WTC11 (cell line): ENCODE data around the gene GUCA2B.

Source experiments
- GABPB1 ChIP-seq: sonication (generic); formaldehyde crosslinking; IDR thresholded peaks from 2 replicates; pipeline ENCODE4 v1.8.1; 2023; ENCODE audit warnings: mild to moderate bottlenecking, missing genetic modification reagents
- MXD4 ChIP-seq: fragments of 250-450 bp; sonication (Bioruptor Pico); IDR thresholded peaks from 2 replicates; pipeline ENCODE4 v1.8.0; 2021; ENCODE audit warnings: mild to moderate bottlenecking, moderate library complexity, borderline replicate concordance
- NFE2L1 ChIP-seq: sonication (generic); formaldehyde crosslinking; IDR thresholded peaks from 2 replicates; pipeline ENCODE4 v1.8.1; 2023; ENCODE audit warnings: missing genetic modification reagents
- NR1H2 ChIP-seq: sonication (generic); formaldehyde crosslinking; IDR thresholded peaks from 2 replicates; pipeline ENCODE4 v1.9.0; 2021; ENCODE audit warnings: mild to moderate bottlenecking, moderate library complexity, missing genetic modification reagents
- RELA ChIP-seq: sonication (generic); formaldehyde crosslinking; IDR thresholded peaks from 2 replicates; pipeline ENCODE4 v1.8.1; 2022; ENCODE audit warnings: missing genetic modification reagents, mild to moderate bottlenecking, borderline replicate concordance
- TEAD1 ChIP-seq: sonication (generic); formaldehyde crosslinking; IDR thresholded peaks from 2 replicates; pipeline ENCODE4 v1.8.0; 2022; ENCODE audit warnings: mild to moderate bottlenecking, missing genetic modification reagents
- ZBTB21 ChIP-seq: sonication (generic); formaldehyde crosslinking; IDR thresholded peaks from 2 replicates; pipeline ENCODE4 v1.8.1; 2023; ENCODE audit warnings: mild to moderate bottlenecking, missing genetic modification reagents, borderline replicate concordance
- ZNF138 ChIP-seq: sonication (generic); formaldehyde crosslinking; conservative IDR thresholded peaks from 2 replicates; pipeline ENCODE4 v1.8.1; 2022; ENCODE audit warnings: mild to moderate bottlenecking, moderate library complexity, missing genetic modification reagents
- ZNF263 ChIP-seq: sonication (generic); formaldehyde crosslinking; IDR thresholded peaks from 2 replicates; pipeline ENCODE4 v1.8.1; 2022; ENCODE audit warnings: low read depth, mild to moderate bottlenecking, moderate library complexity, missing genetic modification reagents
- TF ChIP-seq, protein P1 (sequence below): fragments of 200-600 bp; IDR thresholded peaks from 2 replicates; pipeline ENCODE4 v1.8.0; 2022; ENCODE audit warnings: antibody characterized with exemption
- TF ChIP-seq, protein P2 (sequence below): sonication (generic); formaldehyde crosslinking; IDR thresholded peaks from 2 replicates; pipeline ENCODE4 v1.8.0; 2022; ENCODE audit warnings: mild to moderate bottlenecking, missing genetic modification reagents
- TF ChIP-seq, protein P3 (sequence below): sonication (generic); formaldehyde crosslinking; IDR thresholded peaks from 2 replicates; pipeline ENCODE4 v1.8.1; 2022; ENCODE audit warnings: low read depth, mild to moderate bottlenecking, moderate library complexity, missing genetic modification reagents, borderline replicate concordance

DNA sequence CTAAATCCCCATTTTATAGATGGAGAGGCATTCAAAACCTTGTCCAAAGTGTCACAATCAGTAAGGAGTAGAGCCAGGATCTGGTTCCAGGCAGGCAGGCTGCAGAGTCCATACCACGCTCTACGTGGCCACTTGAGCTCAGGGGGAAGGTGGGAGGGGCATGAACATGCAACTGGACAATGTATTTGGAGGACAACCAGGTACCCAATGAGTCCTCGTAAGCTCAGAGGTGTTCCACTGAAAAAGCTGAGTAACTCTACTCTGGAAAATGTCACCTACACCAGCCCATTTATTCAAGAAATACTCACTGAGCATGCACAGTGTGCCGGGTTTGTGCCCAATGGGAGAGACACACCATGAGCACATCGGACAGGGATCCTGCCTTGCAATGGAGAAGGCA, 11.2 kb upstream of the GUCA2B start:
- TF ChIP-seq TEAD1 = no peak
- TF ChIP-seq, protein P1, sequence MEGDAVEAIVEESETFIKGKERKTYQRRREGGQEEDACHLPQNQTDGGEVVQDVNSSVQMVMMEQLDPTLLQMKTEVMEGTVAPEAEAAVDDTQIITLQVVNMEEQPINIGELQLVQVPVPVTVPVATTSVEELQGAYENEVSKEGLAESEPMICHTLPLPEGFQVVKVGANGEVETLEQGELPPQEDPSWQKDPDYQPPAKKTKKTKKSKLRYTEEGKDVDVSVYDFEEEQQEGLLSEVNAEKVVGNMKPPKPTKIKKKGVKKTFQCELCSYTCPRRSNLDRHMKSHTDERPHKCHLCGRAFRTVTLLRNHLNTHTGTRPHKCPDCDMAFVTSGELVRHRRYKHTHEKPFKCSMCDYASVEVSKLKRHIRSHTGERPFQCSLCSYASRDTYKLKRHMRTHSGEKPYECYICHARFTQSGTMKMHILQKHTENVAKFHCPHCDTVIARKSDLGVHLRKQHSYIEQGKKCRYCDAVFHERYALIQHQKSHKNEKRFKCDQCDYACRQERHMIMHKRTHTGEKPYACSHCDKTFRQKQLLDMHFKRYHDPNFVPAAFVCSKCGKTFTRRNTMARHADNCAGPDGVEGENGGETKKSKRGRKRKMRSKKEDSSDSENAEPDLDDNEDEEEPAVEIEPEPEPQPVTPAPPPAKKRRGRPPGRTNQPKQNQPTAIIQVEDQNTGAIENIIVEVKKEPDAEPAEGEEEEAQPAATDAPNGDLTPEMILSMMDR = no peak
- TF ChIP-seq GABPB1 (CRISPR knock-in tag) = no peak
- no peak for TF ChIP-seq NR1H2 (CRISPR knock-in tag)
- no peak for TF ChIP-seq MXD4 (CRISPR knock-in tag)
- TF ChIP-seq, protein P2, sequence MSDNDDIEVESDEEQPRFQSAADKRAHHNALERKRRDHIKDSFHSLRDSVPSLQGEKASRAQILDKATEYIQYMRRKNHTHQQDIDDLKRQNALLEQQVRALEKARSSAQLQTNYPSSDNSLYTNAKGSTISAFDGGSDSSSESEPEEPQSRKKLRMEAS (CRISPR knock-in tag) = no peak
- no peak for TF ChIP-seq RELA (CRISPR knock-in tag)
- no peak for TF ChIP-seq ZBTB21 (CRISPR knock-in tag)
- TF ChIP-seq ZNF263 (CRISPR knock-in tag) = no peak
- TF ChIP-seq NFE2L1 (CRISPR knock-in tag) = no peak
- TF ChIP-seq ZNF138 (CRISPR knock-in tag) = no peak
- TF ChIP-seq, protein P3, sequence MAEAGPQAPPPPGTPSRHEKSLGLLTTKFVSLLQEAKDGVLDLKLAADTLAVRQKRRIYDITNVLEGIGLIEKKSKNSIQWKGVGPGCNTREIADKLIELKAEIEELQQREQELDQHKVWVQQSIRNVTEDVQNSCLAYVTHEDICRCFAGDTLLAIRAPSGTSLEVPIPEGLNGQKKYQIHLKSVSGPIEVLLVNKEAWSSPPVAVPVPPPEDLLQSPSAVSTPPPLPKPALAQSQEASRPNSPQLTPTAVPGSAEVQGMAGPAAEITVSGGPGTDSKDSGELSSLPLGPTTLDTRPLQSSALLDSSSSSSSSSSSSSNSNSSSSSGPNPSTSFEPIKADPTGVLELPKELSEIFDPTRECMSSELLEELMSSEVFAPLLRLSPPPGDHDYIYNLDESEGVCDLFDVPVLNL (CRISPR knock-in tag) = no peak
